ENCODE data around the gene SERAC1. TPM values are rescaled to one million over a fixed set of nuclear protein-coding genes. Genes with fewer than 3 reads are reported as not detected.

The SERAC1 gene
- total RNA-seq, 4 donors from 2014 or later, result 22.9 to 36.5 (median 27.8) TPM

GRCh38 chr6:158067436-158068015, 100.5 kb downstream of the SERAC1 start:
- Histone ChIP-seq H3K36me3 (peaks cover 0 to 81% of the 10 kb centered on the region in 2 donors), H3K4me1 (peaks cover 0 to 21% (median 0%) of the 10 kb centered on the region in 3 donors), H3K27me3 (no peaks in the 10 kb centered on the region), H3K4me3 (no peak overlapping the region), H3K9me3 (no peaks in the 10 kb centered on the region), H3K27ac (no peak overlapping the region)
- 89 to 100% methylated on average over 3 to 4 of the region's 10 CpGs for WGBS, 2 donors (ENCODE audit: low coverage in 1 of 2)
- ATAC-seq, result no peak
- TF ChIP-seq POLR2A (IDR thresholded peaks at IDR 0.05), result no peak
- no peak for TF ChIP-seq EP300 (IDR thresholded peaks at IDR 0.05)
- TF ChIP-seq POLR2AphosphoS5 (IDR thresholded peaks at IDR 0.05), result no peak
- TF ChIP-seq, protein P1, sequence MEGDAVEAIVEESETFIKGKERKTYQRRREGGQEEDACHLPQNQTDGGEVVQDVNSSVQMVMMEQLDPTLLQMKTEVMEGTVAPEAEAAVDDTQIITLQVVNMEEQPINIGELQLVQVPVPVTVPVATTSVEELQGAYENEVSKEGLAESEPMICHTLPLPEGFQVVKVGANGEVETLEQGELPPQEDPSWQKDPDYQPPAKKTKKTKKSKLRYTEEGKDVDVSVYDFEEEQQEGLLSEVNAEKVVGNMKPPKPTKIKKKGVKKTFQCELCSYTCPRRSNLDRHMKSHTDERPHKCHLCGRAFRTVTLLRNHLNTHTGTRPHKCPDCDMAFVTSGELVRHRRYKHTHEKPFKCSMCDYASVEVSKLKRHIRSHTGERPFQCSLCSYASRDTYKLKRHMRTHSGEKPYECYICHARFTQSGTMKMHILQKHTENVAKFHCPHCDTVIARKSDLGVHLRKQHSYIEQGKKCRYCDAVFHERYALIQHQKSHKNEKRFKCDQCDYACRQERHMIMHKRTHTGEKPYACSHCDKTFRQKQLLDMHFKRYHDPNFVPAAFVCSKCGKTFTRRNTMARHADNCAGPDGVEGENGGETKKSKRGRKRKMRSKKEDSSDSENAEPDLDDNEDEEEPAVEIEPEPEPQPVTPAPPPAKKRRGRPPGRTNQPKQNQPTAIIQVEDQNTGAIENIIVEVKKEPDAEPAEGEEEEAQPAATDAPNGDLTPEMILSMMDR (IDR thresholded peaks at IDR 0.05), result no peak

GRCh38 chr6:158066136-158066781, 101.8 kb downstream of the SERAC1 start:
- TF ChIP-seq POLR2A (IDR thresholded peaks at IDR 0.05) (no peak), EP300 (IDR thresholded peaks at IDR 0.05) (no peak), POLR2AphosphoS5 (IDR thresholded peaks at IDR 0.05) (no peak)
- TF ChIP-seq, protein P1 (IDR thresholded peaks at IDR 0.05), result no peak
- H3K4me1 ChIP-seq, result peaks cover 0 to 13% (median under 1%) of the 10 kb centered on the region in 3 donors
- H3K4me3 ChIP-seq, result no peak overlapping the region
- no peak overlapping the region for H3K27ac ChIP-seq
- H3K27me3 ChIP-seq, result no peaks in the 10 kb centered on the region
- ATAC-seq, result no peak
- no peaks in the 10 kb centered on the region for H3K9me3 ChIP-seq
- peaks cover 0 to 87% of the 10 kb centered on the region in 2 donors for H3K36me3 ChIP-seq
- WGBS, 2 donors (ENCODE audit: low coverage in 1 of 2), result 93 to 94% methylated on average over 6 to 14 of the region's 23 CpGs

GRCh38 chr6:158064725-158065251, 103.3 kb downstream of the SERAC1 start:
- TF ChIP-seq EP300 (IDR thresholded peaks at IDR 0.05) (no peak), POLR2AphosphoS5 (IDR thresholded peaks at IDR 0.05) (no peak), POLR2A (IDR thresholded peaks at IDR 0.05) (no peak)
- TF ChIP-seq, protein P1 (IDR thresholded peaks at IDR 0.05), result no peak
- H3K36me3 ChIP-seq, result peaks cover 0 to 72% of the 10 kb centered on the region in 2 donors
- no peak overlapping the region for H3K4me3 ChIP-seq
- no peak overlapping the region for H3K27ac ChIP-seq
- no peak for ATAC-seq
- peaks cover 0 to 28% (median 15%) of the 10 kb centered on the region in 3 donors for H3K4me1 ChIP-seq
- no peaks in the 10 kb centered on the region for H3K27me3 ChIP-seq
- 87 to 100% methylated on average over 4 to 7 of the region's 24 CpGs for WGBS, 2 donors (ENCODE audit: low coverage in 1 of 2)
- no peaks in the 10 kb centered on the region for H3K9me3 ChIP-seq

GRCh38 chr6:158063736-158064135, 104.3 kb downstream of the SERAC1 start:
- ATAC-seq, result no peak
- TF ChIP-seq POLR2A (IDR thresholded peaks at IDR 0.05) (no peak), POLR2AphosphoS5 (IDR thresholded peaks at IDR 0.05) (no peak), EP300 (IDR thresholded peaks at IDR 0.05) (no peak)
- TF ChIP-seq, protein P1 (IDR thresholded peaks at IDR 0.05), result no peak
- Histone ChIP-seq H3K4me3 (no peak overlapping the region), H3K9me3 (no peaks in the 10 kb centered on the region), H3K27ac (no peak overlapping the region), H3K27me3 (no peaks in the 10 kb centered on the region), H3K4me1 (peaks cover 0 to 26% (median 17%) of the 10 kb centered on the region in 3 donors), H3K36me3 (peaks cover 0 to 66% of the 10 kb centered on the region in 2 donors)
- 80 to 96% methylated on average over 1 to 9 of the region's 11 CpGs for WGBS, 2 donors (ENCODE audit: low coverage in 1 of 2)

Data from gastroesophageal sphincter (tissue), 4 donors.